IPS-18c (cell line): ENCODE data around the gene CDC7.
"Not testable (repeated sequence)": the region's sequence is repeated elsewhere in the genome, so short reads cannot be mapped to it uniquely, and the experiment has no call there.

Experiments used
- H3K4me3 ChIP-seq: 2 replicates; pipeline ENCODE4 v1.7.0; 2013; ENCODE audit warnings: low read depth, mild to moderate bottlenecking, low read length, moderate library complexity; ENCODE audit not compliant: insufficient read depth
- H3K9me3 ChIP-seq: one replicate; pipeline ENCODE4 v1.6.1; 2013; ENCODE audit warnings: mild to moderate bottlenecking, low read length, moderate library complexity; ENCODE audit not compliant: control insufficient read depth, insufficient read depth

Gene CDC7

GRCh38 chr1:91503975-91504530, 3.4 kb downstream of the CDC7 start:
- no peak overlapping the region for H3K4me3 ChIP-seq
- no peaks in the 10 kb centered on the region for H3K9me3 ChIP-seq

GRCh38 chr1:91505086-91505485, 4.4 kb downstream of the CDC7 start:
- Histone ChIP-seq H3K9me3 (no peaks in the 10 kb centered on the region), H3K4me3 (no peak overlapping the region)

- Histone ChIP-seq H3K4me3 (no peak overlapping the region), H3K9me3 (no peaks in the 10 kb centered on the region)
Measured at GRCh38 chr1:91506071-91506470, 5.4 kb downstream of the CDC7 start.

GRCh38 chr1:91507328-91507727, 6.7 kb downstream of the CDC7 start:
- no peak overlapping the region for H3K4me3 ChIP-seq
- H3K9me3 ChIP-seq = no peaks in the 10 kb centered on the region

GRCh38 chr1:91510754-91511153, 10.1 kb downstream of the CDC7 start:
- H3K4me3 ChIP-seq = no peak overlapping the region

GRCh38 chr1:91511386-91511785, 10.7 kb downstream of the CDC7 start:
- no peak overlapping the region for H3K4me3 ChIP-seq
- no peaks in the 10 kb centered on the region for H3K9me3 ChIP-seq

More at GRCh38 chr1:91510754-91511153, 10.1 kb downstream of the CDC7 start:
- H3K9me3 ChIP-seq = no peaks in the 10 kb centered on the region

- Histone ChIP-seq H3K4me3 (no peak overlapping the region), H3K9me3 (no peaks in the 10 kb centered on the region)
Measured at GRCh38 chr1:91513160-91513559, 12.5 kb downstream of the CDC7 start.

- no peak overlapping the region for H3K4me3 ChIP-seq
- no peaks in the 10 kb centered on the region for H3K9me3 ChIP-seq
Measured at GRCh38 chr1:91513706-91514105, 13.1 kb downstream of the CDC7 start.

- Histone ChIP-seq H3K9me3 (no peaks in the 10 kb centered on the region), H3K4me3 (no peak overlapping the region)
Measured at GRCh38 chr1:91515994-91516393, 15.3 kb downstream of the CDC7 start.

- not testable (repeated sequence) for H3K4me3 ChIP-seq, H3K9me3 ChIP-seq
Measured at GRCh38 chr1:91516605-91517004, 16.0 kb downstream of the CDC7 start.

- not testable (repeated sequence) for H3K9me3 ChIP-seq, H3K4me3 ChIP-seq
Measured at GRCh38 chr1:91519167-91519566, 18.5 kb downstream of the CDC7 start.

GRCh38 chr1:91520942-91521507, 20.4 kb downstream of the CDC7 start:
- Histone ChIP-seq H3K4me3 (no peak overlapping the region), H3K9me3 (no peaks in the 10 kb centered on the region)

- Histone ChIP-seq H3K9me3 (no peaks in the 10 kb centered on the region), H3K4me3 (no peak overlapping the region)
Measured at GRCh38 chr1:91523482-91523881, 22.8 kb downstream of the CDC7 start.

GRCh38 chr1:91526496-91526895, 25.8 kb downstream of the CDC7 start:
- Histone ChIP-seq H3K4me3 (no peak overlapping the region), H3K9me3 (no peaks in the 10 kb centered on the region)

- Histone ChIP-seq H3K9me3 (no peaks in the 10 kb centered on the region), H3K4me3 (no peak overlapping the region)
Measured at GRCh38 chr1:91527266-91527765, 26.7 kb downstream of the CDC7 start.

- Histone ChIP-seq H3K4me3 (no peak overlapping the region), H3K9me3 (no peaks in the 10 kb centered on the region)
Measured at GRCh38 chr1:91527781-91528180, 27.1 kb downstream of the CDC7 start.

- Histone ChIP-seq H3K9me3 (no peaks in the 10 kb centered on the region), H3K4me3 (no peak overlapping the region)
Measured at GRCh38 chr1:91529856-91530255, 29.2 kb downstream of the CDC7 start.

- Histone ChIP-seq H3K9me3 (no peaks in the 10 kb centered on the region), H3K4me3 (no peak overlapping the region)
Measured at GRCh38 chr1:91533361-91534024, 32.8 kb downstream of the CDC7 start.
